Calu3 (cell line): ENCODE measurements around the gene PODXL. TPM values are rescaled to one million over a fixed set of nuclear protein-coding genes. Genes with fewer than 3 reads are reported as not detected.

Source experiments
- BruUV-seq: library from RNA; stranded (reverse); fragments of 400-500 nt; replicated peaks from 2 replicates; lab custom pipeline; 2021; lab: Mats Ljungman, UMichigan
- CTCF ChIA-PET: fragments of 300-600 bp; sonication (Branson Sonifier 250); formaldehyde crosslinking; loops from one replicate; lab custom pipeline; 2022; ENCODE audit warnings: antibody characterized with exemption; lab: Charles Lee
- DNase-seq: peaks from one replicate; pipeline ENCODE4 v3.0.0; 2022
- H3K27ac Mint-ChIP-seq: one replicate; pipeline ENCODE4 v1.8.0; 2022; ENCODE audit warnings: mixed read lengths; ENCODE audit not compliant: unreplicated experiment
- H3K27me3 Mint-ChIP-seq: one replicate; pipeline ENCODE4 v1.8.0; 2022; ENCODE audit warnings: mixed read lengths; ENCODE audit not compliant: unreplicated experiment
- H3K36me3 Mint-ChIP-seq: one replicate; pipeline ENCODE4 v1.8.0; 2022; ENCODE audit warnings: mild to moderate bottlenecking, moderate library complexity, mixed read lengths; ENCODE audit not compliant: insufficient read depth, unreplicated experiment
- H3K4me1 Mint-ChIP-seq: one replicate; pipeline ENCODE4 v1.8.0; 2022; ENCODE audit warnings: mild to moderate bottlenecking, low read depth, mixed read lengths; ENCODE audit not compliant: unreplicated experiment
- H3K4me3 Mint-ChIP-seq: one replicate; pipeline ENCODE4 v1.8.0; 2022; ENCODE audit warnings: mild to moderate bottlenecking, low read depth, moderate library complexity, mixed read lengths; ENCODE audit not compliant: unreplicated experiment
- H3K9me3 Mint-ChIP-seq: one replicate; pipeline ENCODE4 v1.8.0; 2022; ENCODE audit warnings: low read depth, mixed read lengths; ENCODE audit not compliant: unreplicated experiment
- intact Hi-C: fragments of 100-400 bp; cut with micrococcal nuclease; formaldehyde crosslinking; loops from one replicate; pipeline ENCODE4 v1.10.0; 2022; ENCODE audit not compliant: unreplicated experiment
- total RNA-seq: library from RNA; stranded (reverse); gene quantifications from 2 replicates; pipeline ENCODE4 v1.2.3, GENCODE V29; 2022
- TF ChIP-seq, protein P1 (sequence below): fragments of 200-600 bp; IDR thresholded peaks from one replicate; pipeline ENCODE4 v1.8.0; 2022; ENCODE audit warnings: antibody characterized with exemption; ENCODE audit not compliant: unreplicated experiment

The PODXL gene
- total RNA-seq, 1 experiment from 2014 or later: 15.5 TPM

GRCh38 chr7:131486346-131486745, 70.1 kb downstream of the PODXL start:
- no peak overlapping the region for H3K4me3 Mint-ChIP-seq
- intact Hi-C loops: no loop called here
- CTCF ChIA-PET: interaction anchor here (1.5 kb wide), 1 partner anchor 15 kb away, joined by 4 read pairs; no protein-coding TSS in a partner anchor
- no peak overlapping the region for H3K27ac Mint-ChIP-seq
- TF ChIP-seq, protein P1, sequence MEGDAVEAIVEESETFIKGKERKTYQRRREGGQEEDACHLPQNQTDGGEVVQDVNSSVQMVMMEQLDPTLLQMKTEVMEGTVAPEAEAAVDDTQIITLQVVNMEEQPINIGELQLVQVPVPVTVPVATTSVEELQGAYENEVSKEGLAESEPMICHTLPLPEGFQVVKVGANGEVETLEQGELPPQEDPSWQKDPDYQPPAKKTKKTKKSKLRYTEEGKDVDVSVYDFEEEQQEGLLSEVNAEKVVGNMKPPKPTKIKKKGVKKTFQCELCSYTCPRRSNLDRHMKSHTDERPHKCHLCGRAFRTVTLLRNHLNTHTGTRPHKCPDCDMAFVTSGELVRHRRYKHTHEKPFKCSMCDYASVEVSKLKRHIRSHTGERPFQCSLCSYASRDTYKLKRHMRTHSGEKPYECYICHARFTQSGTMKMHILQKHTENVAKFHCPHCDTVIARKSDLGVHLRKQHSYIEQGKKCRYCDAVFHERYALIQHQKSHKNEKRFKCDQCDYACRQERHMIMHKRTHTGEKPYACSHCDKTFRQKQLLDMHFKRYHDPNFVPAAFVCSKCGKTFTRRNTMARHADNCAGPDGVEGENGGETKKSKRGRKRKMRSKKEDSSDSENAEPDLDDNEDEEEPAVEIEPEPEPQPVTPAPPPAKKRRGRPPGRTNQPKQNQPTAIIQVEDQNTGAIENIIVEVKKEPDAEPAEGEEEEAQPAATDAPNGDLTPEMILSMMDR: no peak
- no peaks in the 10 kb centered on the region for H3K9me3 Mint-ChIP-seq
- no TSS peak for BruUV-seq
- no peaks in the 10 kb centered on the region for H3K4me1 Mint-ChIP-seq
- no peaks in the 10 kb centered on the region for H3K27me3 Mint-ChIP-seq
- peaks cover 5% of the 10 kb centered on the region for H3K36me3 Mint-ChIP-seq
- DNase-seq: no peak

DNA sequence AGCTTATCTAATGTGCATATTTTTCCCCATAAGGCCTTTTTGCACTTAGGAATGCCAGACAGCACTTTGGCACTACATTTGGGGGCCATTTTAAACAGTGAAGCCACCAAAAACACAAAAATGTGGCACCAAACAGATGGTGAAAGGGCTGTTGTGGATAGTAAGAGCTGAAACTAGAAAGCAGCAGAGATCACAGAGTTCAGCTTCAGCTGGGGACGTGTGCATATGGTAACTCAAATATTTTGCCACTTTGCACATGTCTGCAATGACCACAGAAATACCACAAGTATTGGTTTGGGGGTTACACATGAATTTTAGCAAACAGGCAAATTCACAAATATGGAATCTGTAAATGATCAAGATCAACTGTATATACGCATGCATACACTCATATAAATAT, 72.8 kb downstream of the PODXL start:
- CTCF ChIA-PET: interaction anchor here (0.5 kb wide), 1 partner anchor 394 kb away, joined by 3 read pairs; no protein-coding TSS in a partner anchor
- Mint-ChIP-seq H3K27ac (no peak overlapping the region), H3K4me1 (peaks cover 9% of the 10 kb centered on the region), H3K36me3 (peaks cover 9% of the 10 kb centered on the region), H3K4me3 (no peak overlapping the region), H3K9me3 (no peaks in the 10 kb centered on the region), H3K27me3 (no peaks in the 10 kb centered on the region)
- DNase-seq: no peak
- BruUV-seq: no TSS peak
- TF ChIP-seq, protein P1: no peak
- intact Hi-C loops: no loop called here

DNA sequence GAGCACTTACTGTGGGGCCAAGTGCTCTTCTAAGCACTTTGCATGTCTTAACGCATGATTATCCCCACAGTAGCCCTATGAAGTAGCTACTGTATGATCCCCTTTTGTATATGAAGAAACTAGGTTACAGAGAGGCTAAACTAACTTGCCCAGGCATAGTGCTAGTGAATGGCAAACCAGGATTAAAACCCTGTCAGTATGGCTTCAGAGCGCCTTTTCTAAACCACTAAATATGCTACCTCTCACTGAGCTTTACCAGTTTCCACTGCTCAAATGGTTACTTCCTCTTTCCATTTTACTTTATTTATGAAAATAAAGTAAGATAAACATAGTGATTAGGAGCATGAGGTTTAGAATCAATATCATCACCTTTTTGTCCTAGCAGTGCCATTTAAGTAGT, 73.6 kb downstream of the PODXL start:
- TF ChIP-seq, protein P1: no peak
- no peak for DNase-seq
- H3K4me1 Mint-ChIP-seq: peaks cover 9% of the 10 kb centered on the region
- no peak overlapping the region for H3K27ac Mint-ChIP-seq
- no peak overlapping the region for H3K4me3 Mint-ChIP-seq
- no TSS peak for BruUV-seq
- H3K27me3 Mint-ChIP-seq: no peaks in the 10 kb centered on the region
- H3K36me3 Mint-ChIP-seq: peaks cover 9% of the 10 kb centered on the region
- CTCF ChIA-PET: no interaction called here
- H3K9me3 Mint-ChIP-seq: no peaks in the 10 kb centered on the region
- intact Hi-C loops: no loop called here

DNA sequence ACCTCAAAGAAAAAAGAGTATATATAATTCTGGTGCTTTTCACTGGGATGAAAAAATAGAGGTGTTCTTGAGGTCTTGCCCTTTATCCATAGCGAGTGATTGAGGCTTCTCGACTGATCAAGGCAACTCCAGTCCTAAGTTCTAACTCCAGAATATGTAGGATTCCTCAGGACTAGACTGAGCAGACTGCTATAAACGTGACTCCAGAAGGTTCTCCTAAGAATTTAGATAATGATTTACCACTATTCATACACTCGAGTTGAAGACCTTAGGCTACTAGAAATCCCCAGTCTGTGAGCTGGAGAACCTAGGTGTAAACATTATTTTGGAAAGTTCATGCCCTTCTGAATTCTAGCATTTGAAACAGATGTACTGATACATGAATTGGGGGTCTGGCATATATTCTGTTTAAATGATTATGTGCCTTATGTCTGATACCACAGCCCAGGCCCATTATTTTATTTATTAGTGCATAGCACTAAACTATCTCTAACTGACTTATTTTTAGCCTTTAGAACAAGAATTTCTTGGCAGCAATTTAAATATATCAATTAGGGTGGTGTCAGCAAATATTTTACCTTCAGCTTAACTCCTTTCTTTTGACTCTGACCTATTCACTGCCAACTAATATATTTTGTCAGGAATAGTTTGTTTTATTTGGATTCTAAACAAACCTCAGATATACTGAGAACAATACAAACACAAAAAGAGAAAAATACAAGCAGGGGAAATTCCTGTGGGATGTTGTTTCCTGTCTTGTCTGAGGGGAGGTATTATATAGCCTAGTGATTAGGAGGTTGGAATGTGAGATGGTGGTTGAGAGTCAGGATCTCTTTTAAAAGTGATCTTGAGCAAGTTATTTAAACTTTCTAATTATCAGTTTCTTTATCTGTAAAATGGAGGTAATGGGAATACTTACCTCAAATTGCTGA, 75.8 kb downstream of the PODXL start:
- CTCF ChIA-PET: no interaction called here
- H3K4me1 Mint-ChIP-seq: peaks cover 9% of the 10 kb centered on the region
- DNase-seq: no peak
- TF ChIP-seq, protein P1: no peak
- no peaks in the 10 kb centered on the region for H3K9me3 Mint-ChIP-seq
- BruUV-seq: no TSS peak
- no peak overlapping the region for H3K27ac Mint-ChIP-seq
- H3K27me3 Mint-ChIP-seq: no peaks in the 10 kb centered on the region
- no peak overlapping the region for H3K4me3 Mint-ChIP-seq
- intact Hi-C loops: no loop called here
- H3K36me3 Mint-ChIP-seq: peaks cover 9% of the 10 kb centered on the region
